H1 (cell line): ENCODE results near the gene BTBD16. TPM values are rescaled to one million over a fixed set of nuclear protein-coding genes. Genes with fewer than 3 reads are reported as not detected.

Experiments
- CTCF ChIA-PET: fragments of 300-600 bp; sonication (Branson Sonifier 250); formaldehyde crosslinking; loops from one replicate; lab custom pipeline; 2021; ENCODE audit not compliant: partially characterized antibody; lab: Charles Lee
- POLR2A ChIA-PET: fragments of 300-600 bp; sonication (Branson Sonifier 250); formaldehyde crosslinking; loops from one replicate; lab custom pipeline; 2021; ENCODE audit warnings: inconsistent platforms; ENCODE audit not compliant: partially characterized antibody; lab: Charles Lee
- DNase-seq, 2 experiments: peaks; one replicate each; pipeline versions ENCODE4 v3.0.0 to v3.0.0-alpha.2; 2010 to 2022; ENCODE audit warnings: low spot score in 2 of 2, low read depth in 1 of 2, mixed read lengths in 1 of 2
- FAIRE-seq: peaks from 2 replicates; lab custom pipeline; 2011; peaks lifted over from hg19 to GRCh38; lab: Jason Lieb, UNC
- H2AFZ ChIP-seq: 2 replicates; pipeline ENCODE4 v1.8.1; 2012; ENCODE audit warnings: low read length, inconsistent platforms
- H2AK5ac ChIP-seq: 2 replicates; pipeline ENCODE4 v1.6.1; 2013; ENCODE audit warnings: low read depth, low read length
- H2BK120ac ChIP-seq: replicated peaks from 2 replicates; pipeline ENCODE3; 2013; ENCODE audit warnings: low read depth, low read length, inconsistent platforms
- H2BK12ac ChIP-seq: 2 replicates; pipeline ENCODE4 v1.6.1; 2013; ENCODE audit warnings: low read depth, low read length
- H2BK15ac ChIP-seq: 2 replicates; pipeline ENCODE4 v1.6.1; 2013; ENCODE audit warnings: low read length
- H2BK20ac ChIP-seq: 2 replicates; pipeline ENCODE4 v1.6.1; 2013; ENCODE audit warnings: low read length
- H2BK5ac ChIP-seq: 2 replicates; pipeline ENCODE4 v1.6.1; 2013; ENCODE audit warnings: low read depth, low read length
- H3K14ac ChIP-seq: 2 replicates; pipeline ENCODE4 v1.6.1; 2013; ENCODE audit warnings: inconsistent platforms; ENCODE audit not compliant: insufficient read length
- H3K18ac ChIP-seq: 2 replicates; pipeline ENCODE4 v1.6.1; 2013; ENCODE audit warnings: low read length; ENCODE audit errors: extremely low read depth
- H3K23ac ChIP-seq: 2 replicates; pipeline ENCODE4 v1.6.1; 2013; ENCODE audit warnings: inconsistent platforms; ENCODE audit not compliant: insufficient read length
- H3K23me2 ChIP-seq: 2 replicates; pipeline ENCODE4 v1.6.1; 2013; ENCODE audit warnings: low read depth, low read length
- H3K27ac ChIP-seq: 2 replicates; pipeline ENCODE4 v1.6.1; 2011; ENCODE audit warnings: low read depth, low read length, inconsistent platforms
- H3K27me3 ChIP-seq, 4 experiments: replicated peaks in 1 of 4; 1 replicate in 1 of 4; 2 replicates in 3 of 4; pipeline versions ENCODE4 v1.6.1 to v1.8.1; 2011 to 2013; ENCODE audit warnings: low read length in 3 of 4, mild to moderate bottlenecking in 3 of 4, inconsistent platforms in 2 of 4, mixed read lengths in 2 of 4, moderate library complexity in 1 of 4; ENCODE audit not compliant: control insufficient read depth in 3 of 4, insufficient read depth in 3 of 4; ENCODE audit errors: extremely low read depth in 1 of 4
- H3K36me3 ChIP-seq, 4 experiments: 2 replicates each; pipeline versions ENCODE4 v1.6.1 to v1.8.1; 2011 to 2013; ENCODE audit warnings: mild to moderate bottlenecking in 4 of 4, low read length in 3 of 4, moderate library complexity in 2 of 4, control low read depth in 1 of 4, inconsistent platforms in 1 of 4; ENCODE audit not compliant: insufficient read depth in 4 of 4, control insufficient read depth in 2 of 4
- H3K4ac ChIP-seq: replicated peaks from 2 replicates; pipeline ENCODE3; 2013; ENCODE audit warnings: low read length, low read depth, mixed read lengths, inconsistent platforms; ENCODE audit not compliant: insufficient read length
- H3K4me1 ChIP-seq, 4 experiments: replicated peaks in 1 of 4; 1 replicate in 1 of 4; 2 replicates in 3 of 4; pipeline versions ENCODE4 v1.6.1 to v1.8.1; 2011 to 2013; ENCODE audit warnings: low read length in 3 of 4, inconsistent platforms in 2 of 4, mixed read lengths in 1 of 4; ENCODE audit not compliant: insufficient read depth in 4 of 4, control insufficient read depth in 3 of 4
- H3K4me2 ChIP-seq, 2 experiments: 2 replicates each; pipeline versions ENCODE4 v1.6.1 to v1.8.1; 2011 to 2013; ENCODE audit warnings: low read depth in 2 of 2, low read length in 2 of 2, control low read depth in 1 of 2, inconsistent platforms in 1 of 2, mild to moderate bottlenecking in 1 of 2; ENCODE audit not compliant: insufficient read depth in 1 of 2
- H3K4me3 ChIP-seq, 4 experiments: fragments of 200-600, 300-600 bp in 1 of 4; sonication (generic), shearing (Covaris generic), sonication (Bioruptor Twin) in 1 of 4; 2 replicates each; pipeline versions ENCODE4 v1.5.1 to v1.8.1; 2011 to 2016; ENCODE audit warnings: low read length in 4 of 4, low read depth in 3 of 4, control low read depth in 2 of 4, inconsistent platforms in 2 of 4, mild to moderate bottlenecking in 2 of 4, mixed read lengths in 1 of 4, moderate library complexity in 1 of 4; ENCODE audit not compliant: insufficient read depth in 2 of 4; ENCODE audit errors: extremely low read depth in 1 of 4
- H3K56ac ChIP-seq: replicated peaks from 2 replicates; pipeline ENCODE3; 2013; ENCODE audit warnings: low read depth, mild to moderate bottlenecking, mixed read lengths, low read length, inconsistent platforms; ENCODE audit not compliant: insufficient read length
- H3K79me1 ChIP-seq: 2 replicates; pipeline ENCODE4 v1.6.1; 2013; ENCODE audit warnings: low read depth, low read length, control low read depth
- H3K79me2 ChIP-seq, 2 experiments: 2 replicates each; pipeline versions ENCODE4 v1.6.1 to v1.8.1; 2012 to 2013; ENCODE audit warnings: low read length in 2 of 2, mild to moderate bottlenecking in 2 of 2, inconsistent platforms in 1 of 2; ENCODE audit not compliant: insufficient read depth in 2 of 2, control insufficient read depth in 1 of 2
- H3K9ac ChIP-seq, 4 experiments: replicated peaks in 1 of 4; 1 replicate in 1 of 4; 2 replicates in 3 of 4; pipeline versions ENCODE4 v1.6.1 to v1.8.1; 2011 to 2013; ENCODE audit warnings: low read depth in 3 of 4, low read length in 3 of 4, control low read depth in 2 of 4, mild to moderate bottlenecking in 2 of 4, moderate library complexity in 2 of 4, inconsistent platforms in 1 of 4; ENCODE audit errors: extremely low read depth in 1 of 4
- H3K9me3 ChIP-seq, 2 experiments: 2 replicates each; pipeline versions ENCODE4 v1.6.1 to v1.8.1; 2012 to 2013; ENCODE audit warnings: mild to moderate bottlenecking in 2 of 2, moderate library complexity in 2 of 2, control low read depth in 1 of 2, inconsistent platforms in 1 of 2, low read depth in 1 of 2, low read length in 1 of 2, mixed read lengths in 1 of 2; ENCODE audit not compliant: insufficient read depth in 2 of 2
- H4K20me1 ChIP-seq, 2 experiments: replicated peaks in 1 of 2; 2 replicates each; pipeline versions ENCODE3 to v1.8.1; 2011 to 2013; ENCODE audit warnings: inconsistent platforms in 2 of 2, low read length in 2 of 2, mild to moderate bottlenecking in 1 of 2; ENCODE audit not compliant: insufficient read depth in 2 of 2, control insufficient read depth in 1 of 2
- H4K5ac ChIP-seq: 2 replicates; pipeline ENCODE4 v1.6.1; 2013; ENCODE audit warnings: low read length, low read depth, mixed read lengths, inconsistent platforms; ENCODE audit not compliant: insufficient read length
- H4K8ac ChIP-seq: 2 replicates; pipeline ENCODE4 v1.8.0; 2013; ENCODE audit warnings: mild to moderate bottlenecking, moderate library complexity, low read length, inconsistent platforms; ENCODE audit not compliant: insufficient read depth; ENCODE audit errors: extremely low read depth
- H4K91ac ChIP-seq: replicated peaks from 2 replicates; pipeline ENCODE3; 2013; ENCODE audit warnings: low read length, mixed read lengths, inconsistent platforms; ENCODE audit not compliant: insufficient read length
- BACH1 ChIP-seq: IDR thresholded peaks from 2 replicates; pipeline ENCODE4 v1.6.1; 2012; ENCODE audit warnings: low read length, improper control_type of control experiment
- BRCA1 ChIP-seq: IDR thresholded peaks from 2 replicates; pipeline ENCODE4 v1.6.1; 2012; ENCODE audit warnings: low read depth, low read length, improper control_type of control experiment
- CEBPB ChIP-seq: IDR thresholded peaks from 2 replicates; pipeline ENCODE4 v1.6.1; 2012; ENCODE audit warnings: low read depth, low read length
- CHD1 ChIP-seq: IDR thresholded peaks from 2 replicates; pipeline ENCODE4 v1.6.1; 2012; ENCODE audit warnings: low read depth, low read length, improper control_type of control experiment
- CTBP2 ChIP-seq: IDR thresholded peaks from 2 replicates; pipeline ENCODE4 v1.7.0; 2011; ENCODE audit warnings: borderline replicate concordance, mild to moderate bottlenecking, moderate library complexity, mixed read lengths, low read length; ENCODE audit not compliant: insufficient read depth, insufficient read length
- EZH2 ChIP-seq: fragments of 200-600 bp; sonication (generic); IDR thresholded peaks from 2 replicates; pipeline ENCODE4 v1.7.1; 2012; ENCODE audit warnings: low read depth, mild to moderate bottlenecking, moderate library complexity, low read length, inconsistent platforms; ENCODE audit not compliant: severe bottlenecking
- FOSL1 ChIP-seq: IDR thresholded peaks from 2 replicates; pipeline ENCODE4 v1.6.1; 2011; ENCODE audit warnings: mild to moderate bottlenecking, low read depth, low read length, moderate library complexity; ENCODE audit not compliant: insufficient read depth
- NANOG ChIP-seq: IDR thresholded peaks from 2 replicates; pipeline ENCODE4 v1.6.1; 2011; ENCODE audit warnings: low read length, low read depth, mild to moderate bottlenecking, inconsistent platforms; ENCODE audit not compliant: insufficient read depth, poor library complexity, severe bottlenecking
- POLR2AphosphoS5 ChIP-seq: IDR thresholded peaks from 2 replicates; pipeline ENCODE4 v1.6.1; 2011; ENCODE audit warnings: low read depth, low read length
- RBBP5 ChIP-seq: IDR thresholded peaks from 2 replicates; pipeline ENCODE4 v1.7.1; 2012; ENCODE audit warnings: low read depth, mild to moderate bottlenecking, inconsistent platforms, low read length, moderate library complexity, borderline replicate concordance
- RFX5 ChIP-seq: IDR thresholded peaks from 2 replicates; pipeline ENCODE4 v1.6.1; 2011; ENCODE audit warnings: low read depth, low read length, improper control_type of control experiment, borderline replicate concordance
- RNF2 ChIP-seq: fragments of 200-900, 300-1000 bp; sonication (generic); IDR thresholded peaks from 2 replicates; pipeline ENCODE4 v1.7.1; 2016; ENCODE audit warnings: borderline replicate concordance, low read depth, mild to moderate bottlenecking, antibody characterized with exemption, low read length; ENCODE audit not compliant: poor library complexity, severe bottlenecking; ENCODE audit errors: missing control alignments
- SP1 ChIP-seq: IDR thresholded peaks from 2 replicates; pipeline ENCODE4 v1.6.1; 2011; ENCODE audit warnings: low read depth, low read length
- TCF12 ChIP-seq: IDR thresholded peaks from 2 replicates; pipeline ENCODE4 v1.6.1; 2011; ENCODE audit warnings: low read depth, mild to moderate bottlenecking, low read length
- WGBS, 2 experiments: shearing (Covaris generic) in 1 of 2; methylation state at CpG; one replicate each; pipeline versions ENCODE4 v1.1.6 to v1.1.7; 2013 to 2015; ENCODE audit warnings: low lambda C conversion rate in 2 of 2, mixed read lengths in 2 of 2, inconsistent platforms in 1 of 2, low coverage in 1 of 2, missing lambda C conversion rate in 1 of 2; ENCODE audit not compliant: insufficient replicate concordance in 2 of 2, insufficient coverage in 1 of 2, insufficient read length in 1 of 2; ENCODE audit errors: extremely low coverage in 1 of 2, missing lambda C conversion rate in 1 of 2; 5-methylcytosine and 5-hydroxymethylcytosine counted together
- polyA plus RNA-seq, 7 experiments: library from polyadenylated mRNA; depleted of rRNA in 3 of 7; stranded (reverse) in 5 of 7; unstranded in 2 of 7; fragments of >200 nt in 5 of 7; fragments of 200-250 nt in 2 of 7; gene quantifications; 1 replicate in 5 of 7; 2 replicates in 1 of 7; 4 replicates in 1 of 7; pipeline versions ENCODE4 v1.2.1 to v1.2.3, GENCODE V29; 2011 to 2013; ENCODE audit warnings: missing spikeins in 2 of 7, mixed read lengths in 2 of 7
- total RNA-seq: library from RNA; stranded (reverse); fragmentation: NEBNext Ultra II Directional; extraction: Animal tissue kit (Norgen Biotek cat#: 25700); gene quantifications from 2 replicates; pipeline ENCODE4 v1.2.1, GENCODE V29; 2021

BTBD16 gene
- total and polyA plus RNA-seq, 2 of the 8 experiments (the other 6 are each of a cell fraction or from before 2014, with no cell fraction given), result 0.05 TPM; not detected in 1

- Histone ChIP-seq H3K36me3 (peaks cover 0 to 3% (median under 1%) of the 10 kb centered on the region in 4 experiments; a peak in 1 of 8 replicates), H4K5ac (no peak overlapping the region), H2BK120ac (no peak overlapping the region), H3K79me2 (no peaks in the 10 kb centered on the region), H3K9me3 (peaks cover 0 to 3% of the 10 kb centered on the region in 2 experiments; a peak in 3 of 4 replicates), H3K9ac (no peak overlapping the region), H3K23me2 (no peaks in the 10 kb centered on the region), H3K4me3 (no peak overlapping the region), H3K27me3 (no peaks in the 10 kb centered on the region), H3K4me1 (peaks cover 0 to 2% (median 0%) of the 10 kb centered on the region in 4 experiments; a peak in 1 of 7 replicates), H3K4ac (no peak overlapping the region), H3K79me1 (no peaks in the 10 kb centered on the region), H2AK5ac (no peak overlapping the region), H3K4me2 (no peak overlapping the region), H3K23ac (no peak overlapping the region), H4K8ac (no peak overlapping the region), H4K20me1 (peaks cover 0 to 2% of the 10 kb centered on the region in 2 experiments), H2BK20ac (no peak overlapping the region), H3K14ac (no peak overlapping the region), H2AFZ (no peak overlapping the region), H3K18ac (no peak overlapping the region), H4K91ac (no peak overlapping the region), H2BK12ac (no peak overlapping the region), H3K27ac (no peak overlapping the region), H2BK15ac (no peak overlapping the region), H2BK5ac (no peak overlapping the region), H3K56ac (no peak overlapping the region)
- WGBS, 2 experiments, result 71% methylated on average over 1 of the region's 1 CpG; no CpG with 5 or more reads in 1 of the 2 experiments
- FAIRE-seq (no peak), DNase-seq (no peak)
- ChIA-PET POLR2A (no interaction called here), CTCF (interaction anchor here (0.5 to 1.3 kb wide), 3 partner anchors 15 to 312 kb away, joined by 3 read pairs; no protein-coding TSS in a partner anchor)
- TF ChIP-seq TCF12 (no peak), CTBP2 (no peak), RFX5 (no peak), CHD1 (no peak), POLR2AphosphoS5 (no peak), BACH1 (no peak), RNF2 (no peak), CEBPB (no peak), RBBP5 (no peak), EZH2 (no peak), FOSL1 (no peak), NANOG (no peak), BRCA1 (no peak), SP1 (no peak)
Observed at GRCh38 chr10:122264436-122264835, 6.7 kb upstream of the BTBD16 start.
